AG08396 (cell line): Measurements from ENCODE around the gene ROR1.

Experiments used
- DNase-seq: peaks from one replicate; pipeline ENCODE4 v3.0.0; 2012; ENCODE audit warnings: low spot score, mixed read lengths

ROR1 gene

DNA sequence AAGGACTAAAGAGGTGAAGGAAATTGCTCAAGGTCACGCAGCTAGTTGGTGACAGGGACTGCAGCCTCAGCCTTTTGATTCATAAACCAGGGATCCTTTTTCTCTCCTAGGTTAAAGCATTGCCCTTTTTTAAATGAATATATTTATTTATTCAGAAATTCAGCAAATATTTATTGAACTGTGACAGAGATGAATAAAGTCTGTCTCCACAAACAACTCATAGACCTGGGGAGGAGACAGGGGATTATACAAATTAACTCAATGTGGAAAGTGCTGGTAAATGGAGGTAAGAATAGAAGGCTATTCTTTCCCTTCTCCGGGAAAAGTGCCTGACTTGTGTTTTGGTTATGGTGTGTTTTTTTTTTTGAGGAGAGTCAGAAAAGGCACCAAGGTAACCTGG is 110.7 kb downstream of the ROR1 start:
- no peak for DNase-seq

DNA sequence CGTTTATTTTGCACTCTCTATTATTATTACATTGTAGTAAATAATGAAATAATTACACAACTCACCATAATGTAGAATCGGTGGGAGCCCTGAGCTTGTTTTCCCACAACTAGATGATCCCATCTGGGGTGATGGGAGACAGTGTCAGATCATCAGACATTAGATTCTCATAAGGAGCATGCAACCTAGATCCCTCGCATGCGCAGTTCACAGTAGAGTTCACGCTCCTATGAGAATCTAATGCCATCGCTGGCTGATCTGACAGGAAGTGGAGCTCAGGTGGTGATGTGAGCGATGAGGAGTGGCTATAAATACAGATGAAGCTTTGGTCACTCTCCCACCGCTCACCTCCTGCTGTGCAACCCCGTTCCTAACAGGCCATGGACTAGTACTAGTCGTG is 112.1 kb downstream of the ROR1 start:
- DNase-seq, result no peak

DNA sequence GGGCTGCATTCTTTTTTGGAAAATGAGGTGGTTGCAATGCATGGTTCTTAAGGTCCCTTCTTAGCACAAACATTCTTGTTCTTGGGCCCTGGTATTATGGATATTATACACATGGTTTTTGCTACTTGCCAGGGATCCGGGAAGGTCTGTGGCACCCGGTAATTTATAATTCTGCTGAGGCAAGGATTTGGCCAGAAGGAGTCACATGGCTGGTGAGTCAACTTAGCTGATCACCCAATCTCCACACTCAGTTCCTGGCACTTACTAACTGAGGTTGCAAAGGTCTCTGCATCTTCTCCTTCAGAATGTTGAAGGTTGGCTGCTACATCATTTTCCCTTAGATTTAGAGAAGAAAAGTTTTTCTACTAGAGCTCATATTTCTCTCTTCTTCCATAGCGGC is 112.5 kb downstream of the ROR1 start:
- DNase-seq, result no peak

DNA sequence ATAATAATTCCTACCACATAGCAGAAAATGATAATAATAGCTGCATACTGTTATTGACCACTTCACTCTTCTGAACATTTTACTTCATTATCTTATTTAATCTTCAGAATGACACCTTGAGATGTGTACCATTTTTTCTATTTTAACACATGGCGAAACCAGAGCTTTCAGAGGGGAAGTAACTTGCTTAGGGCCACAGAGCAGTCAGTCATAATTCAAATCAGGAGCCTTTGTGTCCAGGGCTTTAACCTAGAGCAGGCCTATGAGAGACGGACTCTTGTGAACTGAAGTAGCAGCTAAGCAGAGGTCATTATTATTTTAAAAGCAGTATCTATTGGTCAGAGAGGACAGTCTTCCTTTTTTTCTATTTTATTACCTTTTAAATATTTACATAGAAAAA is 114.0 kb downstream of the ROR1 start:
- DNase-seq, result no peak

DNA sequence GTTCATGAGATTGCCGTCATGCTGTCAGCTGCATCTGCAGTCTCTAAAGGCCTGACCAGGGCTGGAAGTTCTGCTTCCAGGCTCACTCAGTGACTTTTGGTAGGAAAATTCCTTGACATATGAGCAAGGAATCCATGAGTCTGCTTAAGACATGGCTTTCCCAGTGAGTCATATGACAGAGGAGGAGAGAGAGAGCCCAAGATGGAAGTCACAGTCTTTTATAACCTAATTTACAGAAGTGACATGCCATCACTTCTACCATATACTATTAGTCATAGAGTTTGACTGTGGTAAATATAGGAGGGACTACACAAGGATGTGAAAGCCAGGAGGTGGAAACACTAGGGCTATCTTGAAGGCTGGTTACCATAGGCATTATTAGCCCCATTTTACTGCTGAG is 115.2 kb downstream of the ROR1 start:
- DNase-seq, result no peak

DNA sequence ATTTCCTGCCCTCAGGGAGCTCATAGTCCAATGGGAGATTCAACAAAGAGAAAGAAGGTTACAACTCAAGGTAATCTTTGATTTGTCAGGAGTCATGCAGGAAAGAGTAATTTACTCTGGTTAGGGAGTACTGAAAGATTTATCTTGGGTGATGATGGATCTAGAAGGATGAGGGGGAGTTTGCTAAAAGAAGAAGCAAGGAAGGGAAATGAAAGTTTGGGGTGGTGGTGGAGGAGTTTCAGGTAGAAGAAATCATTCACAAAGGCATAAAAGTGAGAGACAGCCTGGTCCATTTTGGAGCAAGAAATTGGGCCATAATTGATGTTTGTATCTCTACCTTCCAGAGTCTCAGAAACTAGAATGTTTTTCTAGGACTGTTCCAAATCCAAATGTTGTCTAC is 116.7 kb downstream of the ROR1 start:
- no peak for DNase-seq

DNA sequence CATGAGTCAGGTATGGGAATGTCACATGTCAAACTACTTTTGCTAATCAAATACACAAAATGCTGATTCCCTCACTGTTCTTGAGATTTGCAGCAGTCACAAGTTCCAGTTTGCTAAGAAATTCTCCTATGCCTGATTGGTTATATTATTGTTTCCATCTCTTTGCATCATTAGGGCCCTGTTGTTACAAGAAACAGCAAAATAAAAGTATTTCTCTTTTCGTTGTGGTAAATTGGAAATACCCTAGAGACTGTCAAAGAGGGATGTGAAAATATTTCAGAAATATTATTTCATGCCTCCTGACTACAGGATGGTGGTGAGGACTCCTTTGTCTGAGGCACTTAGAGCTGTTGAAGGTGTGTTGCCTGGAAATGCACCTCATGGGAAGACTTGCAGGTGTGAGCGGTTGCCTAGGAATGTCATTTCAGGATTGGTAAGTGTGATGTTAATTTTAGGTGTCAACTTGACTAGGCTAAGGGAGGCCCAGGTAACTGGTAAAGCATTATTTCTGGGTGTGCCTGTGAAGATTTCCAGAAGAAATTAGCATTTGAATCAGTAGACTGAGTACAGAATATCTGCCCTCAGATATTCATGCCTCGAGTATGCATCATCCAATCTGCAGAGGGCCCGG is 117.4 kb downstream of the ROR1 start:
- DNase-seq, result no peak

DNA sequence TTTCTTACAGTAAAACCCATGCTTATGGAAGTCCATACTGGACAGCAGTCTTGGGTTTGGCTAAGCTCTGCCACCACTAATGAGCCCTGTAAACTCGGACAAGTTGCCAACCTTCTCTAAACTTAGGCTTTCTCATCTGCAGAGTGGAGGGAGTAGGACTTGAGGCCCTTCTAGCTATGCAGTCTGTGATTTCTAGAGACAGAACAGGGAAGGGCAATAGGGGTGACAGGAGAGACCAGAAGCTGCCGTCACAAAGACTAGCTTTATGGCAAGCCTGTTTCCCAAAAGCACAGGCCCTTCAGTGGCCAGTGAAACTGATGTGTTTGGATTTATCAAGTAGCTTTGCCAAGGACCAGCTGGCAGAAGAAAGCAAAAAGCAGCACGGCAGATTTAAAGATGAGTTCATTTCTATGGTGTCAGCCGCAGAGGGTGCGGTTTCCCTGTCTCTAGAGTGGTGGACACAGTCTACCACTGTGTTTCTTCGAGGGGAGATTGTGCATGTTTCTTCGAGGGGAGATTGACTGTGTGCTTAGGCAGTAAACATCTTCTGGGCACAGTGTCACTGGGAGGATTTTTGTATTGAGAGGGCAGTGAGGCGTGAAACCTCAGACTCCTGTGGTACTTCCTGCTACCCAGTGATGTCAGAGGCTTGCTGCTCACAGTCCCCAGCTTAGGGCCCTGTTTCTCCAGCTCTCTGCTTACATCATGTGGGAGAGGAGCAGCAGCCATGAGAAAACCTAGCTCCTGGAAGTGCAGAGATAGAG is 119.0 kb downstream of the ROR1 start:
- peak; percentile 29 for DNase-seq

DNA sequence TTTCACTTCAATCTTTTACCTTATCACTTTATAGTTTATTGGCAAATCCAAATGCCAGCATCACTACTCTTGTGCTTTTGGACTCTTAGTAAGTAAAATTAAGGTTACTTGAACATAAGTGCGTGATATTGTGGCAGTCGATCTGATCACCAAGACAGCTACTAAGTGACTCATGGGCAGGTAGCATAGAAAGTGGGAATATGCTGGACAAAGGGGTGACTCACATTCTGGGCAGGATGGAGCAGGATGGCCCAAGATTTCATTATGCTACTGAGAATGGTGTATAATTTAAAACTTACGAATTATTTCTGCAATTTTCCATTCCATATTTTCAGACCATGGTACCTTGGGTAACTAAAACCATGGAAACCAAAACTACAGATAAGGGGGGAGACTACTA is 120.2 kb downstream of the ROR1 start:
- no peak for DNase-seq

DNA sequence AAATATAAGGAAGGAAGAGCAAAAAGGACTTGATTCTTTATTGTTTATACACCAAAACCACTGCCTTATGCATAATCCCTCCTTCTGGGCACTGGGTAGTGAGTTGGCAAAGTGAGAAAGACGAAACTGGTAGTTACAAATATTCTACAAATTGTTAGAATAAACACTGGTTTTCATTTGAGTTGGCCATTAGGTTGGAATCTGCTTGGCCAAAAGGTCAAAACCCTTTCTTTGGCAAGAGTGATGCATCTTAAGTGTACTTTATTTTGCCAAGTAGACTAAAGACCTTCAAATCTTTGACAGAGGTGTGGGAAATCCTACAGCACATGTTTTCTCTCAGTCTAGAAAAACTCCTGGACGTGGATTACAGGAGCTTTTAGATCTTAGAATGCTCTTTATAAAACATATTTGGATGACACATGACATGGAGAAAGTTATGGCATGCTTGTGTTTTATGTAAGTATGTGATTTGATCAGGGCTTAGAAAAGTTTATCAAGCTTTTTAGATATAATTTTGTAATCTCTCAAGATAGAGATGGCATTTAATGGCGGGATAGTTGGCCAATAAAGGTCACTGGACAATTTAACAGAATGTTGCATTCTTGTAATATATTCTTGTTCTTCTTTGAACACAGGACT is 120.9 kb downstream of the ROR1 start:
- no peak for DNase-seq

DNA sequence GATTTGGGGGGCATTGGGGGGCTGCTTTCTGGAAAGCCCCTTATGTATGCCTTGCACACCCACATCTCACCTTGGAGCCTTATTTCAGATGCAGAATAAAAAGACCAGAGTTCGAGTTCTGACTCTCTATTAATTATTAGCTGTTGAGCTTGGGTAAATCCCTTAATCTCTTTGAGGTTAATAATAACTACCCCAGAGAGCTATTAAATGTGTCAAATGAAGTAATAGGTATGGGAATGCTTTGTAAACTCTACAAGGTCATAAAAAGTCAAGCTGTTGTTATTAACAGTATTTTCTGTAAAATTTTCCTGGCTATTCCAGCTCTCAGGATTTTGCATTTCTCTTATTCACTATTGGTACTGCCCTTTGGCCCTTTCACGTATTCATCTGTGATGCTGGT is 122.9 kb downstream of the ROR1 start:
- no peak for DNase-seq

DNA sequence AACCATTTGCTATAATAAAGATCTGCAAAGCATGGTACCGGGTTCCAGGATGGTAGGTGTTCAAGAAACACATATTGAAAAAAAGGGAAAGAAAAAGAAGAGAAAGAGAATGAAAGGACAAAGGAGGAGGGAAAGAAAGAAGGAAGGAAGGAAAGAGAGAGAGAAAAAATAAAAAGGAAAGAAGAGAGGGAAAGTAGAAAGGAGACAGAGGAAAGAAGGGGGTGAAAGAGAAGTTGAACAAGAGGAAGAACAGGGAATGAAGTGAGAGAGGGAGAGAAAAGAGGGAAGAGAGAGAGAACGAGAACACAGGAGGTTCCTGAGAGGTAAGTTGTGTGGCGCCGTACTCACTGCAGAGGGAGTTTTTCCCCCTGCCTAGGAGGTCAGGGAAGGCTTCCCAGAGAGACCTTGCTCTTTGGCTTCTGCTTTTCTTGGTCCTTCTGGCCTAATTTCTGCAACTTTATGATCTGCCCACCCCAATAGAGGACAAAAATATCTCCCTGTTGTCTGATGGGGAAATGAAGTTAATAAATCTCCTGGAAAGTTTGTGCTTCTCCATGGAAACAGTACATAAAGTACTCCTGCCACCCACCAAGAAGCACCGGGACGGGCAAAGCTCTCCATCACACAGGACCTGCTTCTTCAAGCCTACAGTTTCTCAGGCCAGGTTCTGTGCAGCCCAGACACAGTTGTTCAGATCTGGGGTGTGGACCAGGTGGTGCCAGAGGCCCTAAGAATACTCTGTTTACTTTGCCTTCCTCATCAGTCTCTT is 124.8 kb downstream of the ROR1 start:
- DNase-seq, result no peak

DNA sequence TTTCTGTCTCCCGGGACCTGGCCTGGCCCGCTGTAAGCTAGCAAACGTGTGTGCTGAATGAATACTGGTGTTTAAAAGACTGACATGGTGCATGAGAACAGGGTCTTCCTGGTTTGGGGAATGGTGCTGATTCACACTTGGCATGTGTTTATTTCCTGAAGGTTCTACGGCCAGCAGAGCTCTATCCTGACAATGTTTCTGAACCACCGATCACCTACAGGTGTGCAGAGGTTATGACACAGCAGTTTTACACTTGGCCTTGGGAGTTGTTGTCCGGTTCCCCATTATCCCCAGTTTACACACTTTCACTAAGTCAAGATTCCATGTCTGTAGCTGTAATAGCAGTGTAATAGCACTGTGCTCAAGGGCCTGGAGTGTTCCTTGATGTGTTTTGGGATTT is 127.3 kb downstream of the ROR1 start:
- DNase-seq, result no peak

DNA sequence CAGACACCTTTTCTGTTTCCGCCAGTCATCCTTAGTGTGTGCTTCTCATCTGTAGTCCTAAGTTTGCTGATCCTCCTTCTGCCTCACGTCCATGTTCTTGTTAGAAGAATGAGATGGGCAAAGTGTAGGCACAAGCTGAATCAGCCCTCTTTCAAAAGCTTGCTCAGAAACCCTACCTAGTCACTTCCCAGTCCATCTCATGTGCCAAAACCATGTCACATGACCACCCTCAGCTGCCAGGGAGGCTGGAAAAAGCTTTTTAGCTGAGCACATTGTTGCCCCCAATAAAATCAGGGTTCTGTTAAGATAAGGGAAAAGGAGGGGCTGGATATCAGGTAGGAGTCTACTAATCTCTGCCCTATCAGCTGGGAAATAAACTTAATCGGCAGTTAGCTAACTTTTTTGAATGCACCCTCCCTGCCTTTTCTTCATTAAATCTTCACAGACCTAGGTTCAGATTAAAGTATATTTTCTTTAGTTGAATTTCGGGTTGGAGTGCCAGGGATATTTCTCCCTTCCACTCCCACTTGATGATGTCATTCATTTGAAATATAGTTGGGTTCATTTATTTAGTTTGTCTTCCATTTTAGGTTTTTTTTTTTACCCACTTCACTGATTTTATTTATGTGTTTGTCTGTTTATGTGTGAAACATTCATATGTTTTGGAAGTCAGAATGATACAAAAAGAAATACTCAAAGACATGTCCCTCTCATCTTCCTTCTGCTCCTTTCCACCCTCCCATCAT is 129.2 kb downstream of the ROR1 start:
- DNase-seq, result no peak

DNA sequence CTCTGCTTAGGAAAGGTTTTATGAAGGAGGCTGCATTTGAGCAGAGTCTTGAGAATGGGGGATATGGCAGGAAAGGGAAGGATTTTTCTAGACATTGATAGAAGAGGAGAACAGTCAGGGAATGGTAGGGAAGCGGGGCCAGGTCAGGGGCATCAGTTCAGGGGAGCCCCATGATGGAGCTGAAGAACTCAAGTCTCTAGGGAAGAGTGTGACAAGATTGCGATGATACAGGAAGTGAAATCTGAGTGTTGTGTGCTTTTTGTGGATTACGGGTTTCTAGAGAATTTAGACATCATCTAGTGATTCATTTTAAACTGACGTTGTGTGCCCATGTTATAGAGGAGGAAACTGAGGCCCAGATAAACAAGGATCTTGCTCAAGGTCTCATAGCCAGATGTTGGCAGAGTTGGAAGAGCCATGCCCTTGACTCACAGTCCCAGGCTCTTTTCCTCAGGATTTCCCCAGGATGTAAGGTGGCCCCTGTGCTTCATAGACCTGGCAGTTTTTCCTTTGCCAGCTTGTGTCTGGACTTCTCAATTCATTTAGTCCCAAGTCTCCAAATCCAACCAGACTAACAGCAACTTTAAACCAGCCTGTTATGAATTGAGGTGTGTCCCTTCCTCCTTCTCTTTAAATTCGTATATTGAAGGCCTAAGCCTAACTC is 130.3 kb downstream of the ROR1 start:
- DNase-seq, result no peak

DNA sequence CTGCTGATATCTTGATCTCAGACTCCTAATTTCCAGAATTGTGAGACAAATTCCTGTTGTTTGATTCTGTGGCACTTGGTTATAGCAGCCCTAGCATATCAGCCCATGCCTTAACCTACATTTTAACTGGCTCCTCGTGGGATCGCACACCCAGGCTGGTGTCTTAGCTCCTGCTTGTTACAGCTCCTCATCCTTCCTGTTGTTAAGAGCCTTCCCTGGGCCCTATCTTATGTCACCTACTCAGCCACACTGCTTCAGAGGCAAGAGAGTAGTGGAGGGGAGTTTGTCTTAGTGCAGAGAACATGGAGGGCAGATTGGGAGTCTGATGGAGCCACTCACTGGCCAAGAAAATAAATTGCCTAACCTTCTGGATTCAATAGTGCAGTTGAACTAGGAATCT is 131.0 kb downstream of the ROR1 start:
- no peak for DNase-seq

DNA sequence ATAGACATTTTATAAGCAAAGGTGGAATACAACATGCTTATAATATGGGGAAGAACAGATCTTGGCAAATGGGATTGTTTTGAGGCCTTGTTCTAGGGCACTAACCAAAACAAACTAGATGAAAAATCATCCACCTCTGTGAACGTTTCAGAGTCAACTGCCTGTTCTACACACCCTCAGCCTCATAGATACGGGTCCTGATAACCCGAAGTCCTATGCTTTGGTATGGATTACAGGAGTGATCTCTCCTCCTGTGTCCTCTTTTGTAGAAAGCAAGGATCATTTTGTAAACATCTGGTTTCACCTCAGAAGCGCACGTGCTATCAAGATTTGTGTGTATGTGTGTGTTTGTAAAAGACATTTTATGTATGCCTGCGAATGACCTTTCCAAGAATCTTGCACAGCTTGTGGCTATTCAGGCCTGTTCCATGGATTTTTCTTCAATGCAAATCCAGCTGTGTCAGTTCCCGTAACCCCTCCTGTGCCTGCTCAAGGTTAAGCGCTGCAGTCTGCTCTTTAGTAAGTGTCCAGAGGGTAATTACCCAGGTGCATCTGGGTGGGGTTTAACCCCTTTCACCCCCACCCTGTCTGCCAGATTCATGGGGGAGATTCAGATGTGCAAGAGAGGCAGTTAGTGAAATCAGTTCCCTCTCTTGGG is 132.4 kb downstream of the ROR1 start:
- no peak for DNase-seq

DNA sequence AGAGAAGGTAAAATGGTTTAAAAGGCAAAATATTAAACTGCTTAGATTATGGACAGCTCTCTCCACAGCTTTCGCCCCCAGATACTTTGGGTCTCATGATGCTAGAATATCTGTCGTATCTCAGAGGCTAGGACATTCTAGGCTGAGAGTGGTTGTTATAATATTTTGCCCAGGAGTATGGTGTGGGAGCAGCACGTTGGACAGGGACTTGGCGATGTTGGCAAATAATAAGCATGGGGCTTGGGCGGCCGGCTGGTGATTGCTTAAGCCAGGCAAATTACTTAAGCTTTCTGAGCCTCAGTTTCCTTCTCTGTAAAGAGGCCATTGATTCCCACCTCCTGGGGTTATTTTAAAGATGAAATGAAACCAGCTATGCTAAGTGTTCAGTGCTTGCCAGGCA is 133.2 kb downstream of the ROR1 start:
- no peak for DNase-seq

DNA sequence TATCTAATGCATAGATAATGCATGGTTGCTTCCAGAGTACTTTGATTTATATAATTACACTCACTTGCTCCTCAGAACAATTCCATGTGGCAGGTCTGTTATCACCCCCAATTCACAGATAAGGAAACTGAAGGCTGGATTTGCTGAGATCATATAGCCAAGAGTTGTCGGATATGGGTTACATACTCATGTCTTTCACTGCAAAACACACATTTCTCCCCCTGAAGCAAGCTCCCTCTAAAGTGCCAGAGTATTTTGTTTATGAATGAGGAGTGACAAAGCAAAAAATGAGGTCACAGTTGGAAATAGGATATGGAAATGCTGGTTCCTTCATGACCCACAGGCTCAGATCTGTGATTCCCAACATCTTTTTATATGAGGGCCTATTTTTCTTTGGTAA is 134.2 kb downstream of the ROR1 start:
- no peak for DNase-seq

DNA sequence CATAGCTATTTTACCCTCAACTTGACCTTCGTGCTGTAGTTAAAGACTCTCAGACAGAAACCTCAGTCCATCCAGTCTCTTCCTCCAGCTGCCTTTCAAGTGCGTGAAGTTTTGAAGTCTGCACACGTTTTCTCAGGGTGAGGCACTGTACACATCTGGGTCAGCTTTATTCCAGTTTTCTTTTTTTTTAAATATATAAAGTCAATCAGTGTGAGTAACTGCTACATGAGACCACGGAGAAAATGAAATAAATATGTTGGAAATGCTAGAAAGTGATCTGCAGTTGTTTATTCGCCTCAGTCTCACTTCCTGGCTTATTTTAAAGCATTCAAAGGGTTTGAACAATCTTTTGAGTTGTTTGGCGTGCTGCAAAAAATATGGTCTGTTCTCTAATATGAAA is 135.7 kb downstream of the ROR1 start:
- no peak for DNase-seq

DNA sequence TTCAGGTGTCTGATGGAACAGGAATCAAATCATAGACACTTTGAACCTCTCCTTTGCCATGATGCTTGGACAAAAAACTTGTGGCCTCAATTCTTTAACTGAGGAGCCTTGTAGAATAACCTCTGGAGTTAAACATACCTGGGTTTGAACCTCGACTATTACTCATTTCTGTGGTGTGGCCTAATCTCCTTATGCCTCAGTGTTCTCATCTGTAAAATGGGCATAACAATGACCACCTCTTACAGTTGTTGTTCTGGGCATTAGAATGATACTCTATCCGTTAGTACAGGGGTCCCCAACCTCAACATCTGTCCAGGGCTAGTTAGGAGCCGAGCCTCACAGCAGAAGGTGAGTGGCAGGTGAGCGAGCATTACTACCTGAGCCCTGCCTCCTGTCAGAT is 137.2 kb downstream of the ROR1 start:
- no peak for DNase-seq
